DND-41 (cell line): Measurements from ENCODE around the gene FOXD2.

Experiments
- ATAC-seq: fragments of 200-7000 bp; cut with Tn5 transposase; 3 replicates; pipeline ENCODE4 v1.9.1; 2021; ENCODE audit warnings: low read depth; ENCODE audit not compliant: insufficient read depth
- DNase-seq: peaks from one replicate; pipeline ENCODE4 v3.0.0-alpha.2; 2020
- H2AFZ ChIP-seq: 2 replicates; pipeline ENCODE4 v1.6.0; 2012; ENCODE audit warnings: low read depth, low read length
- H3K27ac ChIP-seq: 2 replicates; pipeline ENCODE4 v1.5.1; 2012; ENCODE audit warnings: low read length, inconsistent platforms
- H3K27me3 ChIP-seq: fragments of 200-600 bp; sonication (generic); 2 replicates; pipeline ENCODE4 v1.6.0; 2012; ENCODE audit warnings: low read length, mild to moderate bottlenecking, inconsistent platforms; ENCODE audit not compliant: insufficient read depth, poor library complexity
- H3K36me3 ChIP-seq: 2 replicates; pipeline ENCODE4 v1.5.1; 2012; ENCODE audit warnings: low read length, inconsistent platforms; ENCODE audit not compliant: insufficient read depth
- H3K4me1 ChIP-seq: 2 replicates; pipeline ENCODE4 v1.5.1; 2012; ENCODE audit warnings: mild to moderate bottlenecking, low read length; ENCODE audit not compliant: insufficient read depth
- H3K4me2 ChIP-seq: 2 replicates; pipeline ENCODE4 v1.6.0; 2012; ENCODE audit warnings: mild to moderate bottlenecking, moderate library complexity, low read length, inconsistent platforms; ENCODE audit not compliant: insufficient read depth
- H3K4me3 ChIP-seq, 2 experiments: fragments of 200-600 bp in 1 of 2; shearing (Covaris generic) in 1 of 2; 2 replicates each; pipeline ENCODE4 v1.5.1; 2012 to 2016; ENCODE audit warnings: inconsistent platforms in 2 of 2, low read length in 2 of 2, mild to moderate bottlenecking in 2 of 2, low read depth in 1 of 2, moderate library complexity in 1 of 2
- H3K79me2 ChIP-seq: 2 replicates; pipeline ENCODE4 v1.6.0; 2012; ENCODE audit warnings: low read length, inconsistent platforms; ENCODE audit not compliant: insufficient read depth
- H3K9ac ChIP-seq: 2 replicates; pipeline ENCODE4 v1.6.0; 2012; ENCODE audit warnings: low read depth, mild to moderate bottlenecking, inconsistent platforms, low read length, moderate library complexity
- H3K9me3 ChIP-seq: 2 replicates; pipeline ENCODE4 v1.5.1; 2012; ENCODE audit warnings: low read length, moderate library complexity, mild to moderate bottlenecking, inconsistent platforms; ENCODE audit not compliant: insufficient read depth, severe bottlenecking
- H4K20me1 ChIP-seq: 2 replicates; pipeline ENCODE4 v1.6.0; 2012; ENCODE audit warnings: low read length; ENCODE audit not compliant: insufficient read depth
- EZH2 ChIP-seq: IDR thresholded peaks from 3 replicates; pipeline ENCODE4 v1.6.1; 2012; ENCODE audit warnings: borderline replicate concordance, low read depth, mild to moderate bottlenecking, moderate library complexity, low read length, inconsistent platforms; ENCODE audit not compliant: severe bottlenecking
- TF ChIP-seq, protein P1 (sequence below): IDR thresholded peaks from 2 replicates; pipeline ENCODE4 v1.5.1; 2012; ENCODE audit warnings: borderline replicate concordance, low read length, moderate library complexity, mild to moderate bottlenecking; ENCODE audit not compliant: poor library complexity, severe bottlenecking; ENCODE audit errors: extremely low read depth

Gene FOXD2

DNA sequence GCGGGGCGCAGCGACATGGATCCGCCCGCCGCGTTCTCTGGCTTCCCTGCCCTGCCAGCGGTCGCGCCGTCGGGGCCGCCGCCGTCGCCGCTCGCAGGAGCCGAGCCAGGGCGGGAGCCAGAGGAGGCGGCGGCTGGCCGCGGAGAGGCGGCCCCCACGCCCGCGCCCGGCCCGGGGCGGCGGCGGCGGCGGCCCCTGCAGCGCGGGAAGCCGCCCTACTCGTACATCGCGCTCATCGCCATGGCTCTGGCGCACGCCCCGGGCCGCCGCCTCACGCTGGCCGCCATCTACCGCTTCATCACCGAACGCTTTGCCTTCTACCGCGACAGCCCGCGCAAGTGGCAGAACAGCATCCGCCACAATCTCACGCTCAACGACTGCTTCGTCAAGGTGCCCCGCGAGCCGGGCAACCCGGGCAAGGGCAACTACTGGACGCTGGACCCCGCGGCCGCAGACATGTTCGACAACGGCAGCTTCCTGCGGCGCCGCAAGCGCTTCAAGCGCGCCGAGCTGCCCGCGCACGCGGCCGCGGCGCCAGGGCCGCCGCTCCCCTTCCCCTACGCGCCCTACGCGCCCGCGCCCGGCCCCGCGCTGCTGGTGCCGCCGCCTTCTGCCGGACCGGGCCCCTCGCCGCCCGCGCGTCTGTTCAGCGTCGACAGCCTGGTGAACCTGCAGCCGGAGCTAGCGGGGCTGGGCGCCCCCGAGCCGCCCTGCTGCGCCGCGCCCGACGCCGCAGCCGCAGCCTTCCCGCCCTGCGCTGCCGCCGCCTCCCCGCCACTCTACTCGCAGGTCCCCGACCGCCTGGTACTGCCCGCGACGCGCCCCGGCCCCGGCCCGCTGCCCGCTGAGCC, 21.3 kb upstream of the FOXD2 start:
- DNase-seq (no peak), ATAC-seq (no peak)
- no peak overlapping the region for H2AFZ ChIP-seq
- H3K9ac ChIP-seq = no peak overlapping the region
- no peaks in the 10 kb centered on the region for H3K4me1 ChIP-seq
- H3K9me3 ChIP-seq = no peaks in the 10 kb centered on the region
- H3K27ac ChIP-seq = no peak overlapping the region
- H3K79me2 ChIP-seq = no peaks in the 10 kb centered on the region
- no peaks in the 10 kb centered on the region for H3K36me3 ChIP-seq
- H3K4me3 ChIP-seq = no peak overlapping the region
- H4K20me1 ChIP-seq = peaks cover 5% of the 10 kb centered on the region
- no peak overlapping the region for H3K4me2 ChIP-seq
- TF ChIP-seq, protein P1, sequence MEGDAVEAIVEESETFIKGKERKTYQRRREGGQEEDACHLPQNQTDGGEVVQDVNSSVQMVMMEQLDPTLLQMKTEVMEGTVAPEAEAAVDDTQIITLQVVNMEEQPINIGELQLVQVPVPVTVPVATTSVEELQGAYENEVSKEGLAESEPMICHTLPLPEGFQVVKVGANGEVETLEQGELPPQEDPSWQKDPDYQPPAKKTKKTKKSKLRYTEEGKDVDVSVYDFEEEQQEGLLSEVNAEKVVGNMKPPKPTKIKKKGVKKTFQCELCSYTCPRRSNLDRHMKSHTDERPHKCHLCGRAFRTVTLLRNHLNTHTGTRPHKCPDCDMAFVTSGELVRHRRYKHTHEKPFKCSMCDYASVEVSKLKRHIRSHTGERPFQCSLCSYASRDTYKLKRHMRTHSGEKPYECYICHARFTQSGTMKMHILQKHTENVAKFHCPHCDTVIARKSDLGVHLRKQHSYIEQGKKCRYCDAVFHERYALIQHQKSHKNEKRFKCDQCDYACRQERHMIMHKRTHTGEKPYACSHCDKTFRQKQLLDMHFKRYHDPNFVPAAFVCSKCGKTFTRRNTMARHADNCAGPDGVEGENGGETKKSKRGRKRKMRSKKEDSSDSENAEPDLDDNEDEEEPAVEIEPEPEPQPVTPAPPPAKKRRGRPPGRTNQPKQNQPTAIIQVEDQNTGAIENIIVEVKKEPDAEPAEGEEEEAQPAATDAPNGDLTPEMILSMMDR = no peak
- TF ChIP-seq EZH2 = no peak
- no peaks in the 10 kb centered on the region for H3K27me3 ChIP-seq

DNA sequence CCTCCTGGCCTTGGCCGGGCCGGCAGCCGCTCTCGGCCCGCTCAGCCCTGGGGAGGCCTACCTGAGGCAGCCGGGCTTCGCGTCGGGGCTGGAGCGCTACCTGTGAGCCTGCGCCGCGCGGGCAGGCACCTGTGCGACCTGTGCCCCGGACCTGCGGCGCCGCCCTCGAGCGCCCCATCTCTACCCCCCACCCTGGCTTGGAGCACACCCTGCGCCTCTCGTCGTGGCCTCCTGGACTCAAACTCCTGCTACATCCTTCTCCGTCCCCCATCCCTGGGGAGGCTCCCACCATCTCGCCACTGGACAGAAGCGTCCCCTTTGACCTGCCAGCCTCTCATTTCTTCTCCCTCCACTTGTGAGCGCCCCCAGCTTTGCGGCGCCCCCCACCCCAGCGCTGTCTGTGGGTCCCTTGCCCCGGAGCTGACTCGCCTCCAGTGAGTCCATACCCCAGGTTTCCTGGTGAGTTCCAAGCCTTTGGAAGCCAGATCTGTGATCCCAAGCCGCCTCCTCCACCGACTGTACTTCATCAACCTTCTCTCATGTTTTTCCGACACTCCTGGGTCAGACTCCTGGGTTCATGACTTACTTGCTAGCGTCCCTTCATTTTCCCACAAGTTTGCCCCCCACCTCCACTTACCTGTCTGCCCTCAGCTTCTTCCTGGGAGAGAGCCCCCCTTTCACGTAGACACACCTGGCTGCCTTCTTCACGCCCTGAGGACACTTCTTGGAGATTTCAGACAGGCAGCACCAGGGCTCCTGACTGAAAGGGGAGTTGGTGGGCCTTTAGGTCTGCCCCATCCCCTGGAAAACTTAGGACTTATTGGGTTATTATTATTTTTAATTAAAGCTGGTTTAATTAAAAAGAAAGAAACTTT, 20.4 kb upstream of the FOXD2 start:
- DNase-seq = no peak
- Histone ChIP-seq H3K27ac (no peak overlapping the region), H3K27me3 (no peaks in the 10 kb centered on the region), H3K4me2 (no peak overlapping the region), H2AFZ (no peak overlapping the region), H3K9ac (no peak overlapping the region), H3K9me3 (no peaks in the 10 kb centered on the region), H3K79me2 (no peaks in the 10 kb centered on the region), H3K4me1 (no peaks in the 10 kb centered on the region), H3K4me3 (no peak overlapping the region), H4K20me1 (peaks cover 6% of the 10 kb centered on the region), H3K36me3 (no peaks in the 10 kb centered on the region)
- no peak for TF ChIP-seq EZH2
- TF ChIP-seq, protein P1 = no peak
- ATAC-seq = no peak

DNA sequence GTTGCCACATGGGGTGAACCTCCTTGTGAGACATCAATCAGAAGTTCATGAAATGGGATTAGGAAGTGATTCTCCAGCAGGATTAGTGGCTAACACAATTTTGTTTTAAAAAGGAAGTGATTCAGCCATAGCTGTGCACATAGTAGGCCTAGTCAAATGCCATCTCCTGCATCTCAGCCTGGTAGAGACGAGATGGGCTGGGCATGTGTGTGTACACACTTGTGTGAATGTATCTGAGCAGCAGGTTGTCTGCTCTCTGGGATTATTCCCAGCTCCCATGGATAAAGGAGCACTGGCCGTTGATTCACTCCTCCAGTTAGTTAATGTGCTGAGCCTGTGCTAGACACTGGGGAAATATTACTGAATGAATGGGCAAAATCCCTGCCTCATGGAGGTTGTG, 19.7 kb upstream of the FOXD2 start:
- ATAC-seq (no peak), DNase-seq (no peak)
- H3K27ac ChIP-seq = no peak overlapping the region
- no peak overlapping the region for H3K9ac ChIP-seq
- H3K9me3 ChIP-seq = no peaks in the 10 kb centered on the region
- no peak overlapping the region for H3K4me3 ChIP-seq
- H3K4me2 ChIP-seq = no peak overlapping the region
- H2AFZ ChIP-seq = no peak overlapping the region
- no peak for TF ChIP-seq EZH2
- TF ChIP-seq, protein P1 = no peak
- H3K27me3 ChIP-seq = no peaks in the 10 kb centered on the region
- H3K79me2 ChIP-seq = no peaks in the 10 kb centered on the region
- H3K4me1 ChIP-seq = no peaks in the 10 kb centered on the region
- H4K20me1 ChIP-seq = peaks cover 3% of the 10 kb centered on the region
- no peaks in the 10 kb centered on the region for H3K36me3 ChIP-seq
